Neuronal stem cell (in vitro differentiated cells): ENCODE data around the gene ANKRD36C.
"Not testable (repeated sequence)": the region's sequence is repeated elsewhere in the genome, so short reads cannot be mapped to it uniquely, and the experiment has no call there.

Experiments used
- DNase-seq: peaks from one replicate; pipeline ENCODE4 v3.0.0-alpha.2; 2013; ENCODE audit warnings: low spot score
- H2AFZ ChIP-seq: one replicate; pipeline ENCODE4 v1.6.1; 2013; ENCODE audit warnings: mild to moderate bottlenecking, low read length, inconsistent platforms
- H2AK5ac ChIP-seq: 2 replicates; pipeline ENCODE4 v1.6.1; 2013; ENCODE audit warnings: low read depth, mild to moderate bottlenecking, inconsistent platforms, low read length, moderate library complexity, mixed read lengths
- H2BK120ac ChIP-seq: 2 replicates; pipeline ENCODE4 v1.6.1; 2013; ENCODE audit warnings: low read depth, mild to moderate bottlenecking, inconsistent platforms, low read length, moderate library complexity, mixed read lengths
- H2BK12ac ChIP-seq: one replicate; pipeline ENCODE4 v1.6.1; 2013; ENCODE audit warnings: low read length, inconsistent platforms
- H2BK15ac ChIP-seq: 2 replicates; pipeline ENCODE4 v1.6.1; 2013; ENCODE audit warnings: mild to moderate bottlenecking, low read length, inconsistent platforms, mixed read lengths
- H2BK5ac ChIP-seq: one replicate; pipeline ENCODE4 v1.6.1; 2013; ENCODE audit warnings: inconsistent platforms, mild to moderate bottlenecking, low read length, moderate library complexity
- H3K14ac ChIP-seq: one replicate; pipeline ENCODE4 v1.6.1; 2013; ENCODE audit warnings: low read length, inconsistent platforms
- H3K18ac ChIP-seq: 2 replicates; pipeline ENCODE4 v1.6.1; 2013; ENCODE audit warnings: low read length, inconsistent platforms
- H3K23ac ChIP-seq: 2 replicates; pipeline ENCODE4 v1.6.1; 2013; ENCODE audit warnings: low read depth, mild to moderate bottlenecking, mixed read lengths, low read length, inconsistent platforms; ENCODE audit not compliant: poor library complexity
- H3K27ac ChIP-seq: replicated peaks from 3 replicates; pipeline ENCODE4 v1.5.1; 2013; ENCODE audit warnings: low read length, inconsistent platforms
- H3K27me3 ChIP-seq, 3 experiments: 2 replicates each; pipeline ENCODE4 v1.6.1; 2013; ENCODE audit warnings: low read length in 3 of 3, mild to moderate bottlenecking in 2 of 3, inconsistent platforms in 1 of 3, low read depth in 1 of 3, mixed read lengths in 1 of 3, moderate library complexity in 1 of 3; ENCODE audit not compliant: control insufficient read depth in 3 of 3, insufficient read depth in 3 of 3
- H3K36me3 ChIP-seq, 2 donors: replicated peaks in 1 of 2; 2 replicates each; pipeline ENCODE4 v1.6.1; 2013; ENCODE audit warnings: low read length in 2 of 2; ENCODE audit not compliant: control insufficient read depth in 2 of 2, insufficient read depth in 2 of 2
- H3K4ac ChIP-seq: 2 replicates; pipeline ENCODE4 v1.6.1; 2013; ENCODE audit warnings: inconsistent platforms, mild to moderate bottlenecking, low read length, moderate library complexity
- H3K4me1 ChIP-seq, 2 donors: 1 replicate in 1 of 2; 2 replicates in 1 of 2; pipeline ENCODE4 v1.6.1; 2013; ENCODE audit warnings: low read length in 2 of 2, low read depth in 1 of 2; ENCODE audit not compliant: control insufficient read depth in 2 of 2, insufficient read depth in 1 of 2
- H3K4me2 ChIP-seq: one replicate; pipeline ENCODE4 v1.6.1; 2013; ENCODE audit warnings: mild to moderate bottlenecking, low read length, inconsistent platforms; ENCODE audit not compliant: insufficient read depth, poor library complexity, severe bottlenecking
- H3K4me3 ChIP-seq, 2 donors: 2 replicates each; pipeline ENCODE4 v1.5.1; 2013; ENCODE audit warnings: low read length in 2 of 2, mild to moderate bottlenecking in 2 of 2, inconsistent platforms in 1 of 2, moderate library complexity in 1 of 2
- H3K79me1 ChIP-seq: one replicate; pipeline ENCODE4 v1.6.1; 2013; ENCODE audit warnings: low read depth, mild to moderate bottlenecking, inconsistent platforms, low read length, moderate library complexity
- H3K9ac ChIP-seq: one replicate; pipeline ENCODE4 v1.6.1; 2013; ENCODE audit warnings: mild to moderate bottlenecking, low read depth, low read length, inconsistent platforms; ENCODE audit not compliant: poor library complexity
- H3K9me3 ChIP-seq, 2 donors: replicated peaks in 1 of 2; 2 replicates each; pipeline versions ENCODE3 to v1.6.1; 2013; ENCODE audit warnings: low read length in 2 of 2, mild to moderate bottlenecking in 2 of 2, inconsistent platforms in 1 of 2, low read depth in 1 of 2, mixed read lengths in 1 of 2, moderate library complexity in 1 of 2; ENCODE audit not compliant: control insufficient read depth in 2 of 2, insufficient read depth in 1 of 2
- H4K8ac ChIP-seq: one replicate; pipeline ENCODE4 v1.6.1; 2013; ENCODE audit warnings: low read depth, mild to moderate bottlenecking, inconsistent platforms, low read length, moderate library complexity
- H4K91ac ChIP-seq: one replicate; pipeline ENCODE4 v1.6.1; 2013; ENCODE audit warnings: low read length, low read depth, mild to moderate bottlenecking, inconsistent platforms; ENCODE audit not compliant: poor library complexity
- WGBS, 2 donors: extraction: QIAGEN DNeasy Blood & Tissue Kit; methylation state at CpG; one replicate each; pipeline ENCODE4 v1.1.7; 2013; ENCODE audit warnings: missing lambda C conversion rate in 2 of 2, mixed read lengths in 1 of 2; ENCODE audit not compliant: insufficient read length in 2 of 2, insufficient replicate concordance in 1 of 2; ENCODE audit errors: extremely low coverage in 2 of 2; 5-methylcytosine and 5-hydroxymethylcytosine counted together

ANKRD36C gene

DNA sequence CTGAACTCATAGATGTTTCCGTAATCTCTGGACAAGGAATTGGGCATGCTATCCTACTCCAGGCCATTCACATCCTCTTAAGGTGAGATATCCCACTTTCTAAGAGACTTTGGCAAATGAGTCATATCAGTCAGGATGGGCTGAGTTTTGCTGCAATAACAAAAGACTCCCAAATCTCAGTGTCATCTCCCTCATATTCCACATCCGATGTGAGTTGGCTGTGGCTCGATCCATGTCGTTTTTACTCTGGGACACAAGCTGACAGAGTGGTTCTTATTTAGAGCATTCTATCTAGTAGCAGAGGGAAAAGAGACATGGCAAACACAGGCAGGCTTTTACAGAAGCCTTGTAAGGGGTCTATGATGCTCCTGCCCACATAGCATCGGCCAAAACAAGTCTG is 14.6 kb upstream of the ANKRD36C start:
- not testable (repeated sequence) for H4K8ac ChIP-seq, H2BK5ac ChIP-seq, H2AK5ac ChIP-seq, H3K4me1 ChIP-seq, H3K79me1 ChIP-seq, H2BK12ac ChIP-seq, H3K36me3 ChIP-seq, DNase-seq, H3K4me3 ChIP-seq, H3K4ac ChIP-seq, H3K14ac ChIP-seq, H3K27me3 ChIP-seq, H4K91ac ChIP-seq, H3K9me3 ChIP-seq, H3K18ac ChIP-seq, H3K4me2 ChIP-seq, H2BK120ac ChIP-seq, H3K9ac ChIP-seq, H2AFZ ChIP-seq, H3K27ac ChIP-seq, H3K23ac ChIP-seq, H2BK15ac ChIP-seq
- WGBS, 2 donors, result no CpG with 5 or more reads among the region's 5 CpGs

DNA sequence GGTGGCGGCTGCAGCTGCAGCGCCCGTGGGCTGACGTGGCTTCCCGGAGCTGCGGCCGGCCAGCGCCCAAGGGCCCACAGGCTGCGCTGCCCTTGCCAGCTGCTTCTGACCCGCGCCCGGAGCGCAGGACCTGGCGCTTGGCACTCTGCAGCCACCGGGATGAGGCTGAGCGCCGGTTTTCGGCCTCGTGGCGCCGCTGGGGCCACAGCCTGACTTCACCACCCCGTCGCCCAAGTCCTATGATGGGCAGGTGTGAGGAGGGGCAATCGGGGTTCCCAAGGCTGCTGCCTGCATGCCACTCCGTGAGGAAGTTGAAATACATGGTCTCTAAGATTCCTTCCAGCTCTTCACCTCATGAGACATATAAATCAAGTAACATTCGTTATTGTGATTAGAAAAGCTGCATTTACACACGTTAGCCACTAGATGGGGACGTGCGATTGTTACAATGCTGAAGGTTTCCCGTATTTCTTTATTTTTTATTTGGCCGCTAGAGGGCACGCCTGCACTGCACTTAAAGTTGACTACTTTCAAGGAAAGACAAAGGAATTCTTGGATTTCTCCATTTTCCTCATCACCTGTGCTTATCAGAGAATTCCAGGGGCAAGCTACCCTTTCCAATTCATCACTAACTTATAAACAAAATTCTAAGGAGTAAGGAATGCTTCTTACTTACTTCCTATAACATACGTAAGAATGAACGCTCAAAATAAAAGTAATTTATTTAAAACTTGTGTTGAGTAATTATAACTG is 1.1 kb upstream of the ANKRD36C start:
- H3K79me1 ChIP-seq, H2BK12ac ChIP-seq, H3K4ac ChIP-seq, H4K91ac ChIP-seq, H4K8ac ChIP-seq, H3K4me1 ChIP-seq, H3K14ac ChIP-seq, H3K23ac ChIP-seq, H2AK5ac ChIP-seq, H2BK120ac ChIP-seq, H2BK15ac ChIP-seq, H3K9me3 ChIP-seq, H3K27me3 ChIP-seq, H3K36me3 ChIP-seq, H2BK5ac ChIP-seq: not testable (repeated sequence)
- peak overlapping the region; percentile 37 for H3K27ac ChIP-seq
- peak; percentile 50 for DNase-seq
- H3K18ac ChIP-seq, result peak overlapping the region; percentile 66
- H3K9ac ChIP-seq, result peak overlapping the region; percentile 85
- peak overlapping the region; percentile 78 for H3K4me2 ChIP-seq
- peak overlapping the region; percentile 100 for H2AFZ ChIP-seq
- WGBS, 2 donors, result no CpG with 5 or more reads among the region's 34 CpGs
- H3K4me3 ChIP-seq, result peak overlapping the region; percentile 63 to 76

DNA sequence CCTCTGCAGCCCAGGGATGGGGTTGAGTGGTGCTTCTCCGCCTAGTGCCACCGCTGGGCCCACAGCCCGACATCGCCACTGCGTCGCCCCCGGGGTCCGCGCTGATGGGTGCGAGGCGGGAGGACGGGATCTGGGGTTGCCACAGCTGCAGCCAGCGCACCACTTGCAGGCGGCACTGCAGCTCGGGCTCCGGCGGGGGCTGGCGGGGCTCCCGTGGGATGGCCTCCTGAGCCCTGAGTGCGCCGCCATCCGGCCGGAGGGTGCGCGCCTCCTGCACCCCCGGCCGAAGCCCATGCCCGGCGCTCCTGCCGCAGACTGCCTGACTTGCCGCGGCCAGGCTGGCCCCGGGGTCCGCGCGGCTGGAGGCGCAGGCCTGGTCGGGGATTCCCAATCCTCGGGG is 478 bp upstream of the ANKRD36C start:
- H3K4me2 ChIP-seq, H2BK5ac ChIP-seq, H3K27ac ChIP-seq, H3K23ac ChIP-seq, H2BK120ac ChIP-seq, H3K27me3 ChIP-seq, H3K9me3 ChIP-seq, DNase-seq, H3K79me1 ChIP-seq, H3K36me3 ChIP-seq, H3K14ac ChIP-seq, H2BK15ac ChIP-seq, H4K91ac ChIP-seq, H3K18ac ChIP-seq, H4K8ac ChIP-seq, H2AK5ac ChIP-seq, H2BK12ac ChIP-seq, H3K4me1 ChIP-seq, H3K4ac ChIP-seq: not testable (repeated sequence)
- no CpG with 5 or more reads among the region's 39 CpGs for WGBS, 2 donors
- peak overlapping the region; percentile 100 for H2AFZ ChIP-seq
- H3K4me3 ChIP-seq, result peak overlapping the region; percentile 63 to 76
- H3K9ac ChIP-seq, result peak overlapping the region; percentile 85

DNA sequence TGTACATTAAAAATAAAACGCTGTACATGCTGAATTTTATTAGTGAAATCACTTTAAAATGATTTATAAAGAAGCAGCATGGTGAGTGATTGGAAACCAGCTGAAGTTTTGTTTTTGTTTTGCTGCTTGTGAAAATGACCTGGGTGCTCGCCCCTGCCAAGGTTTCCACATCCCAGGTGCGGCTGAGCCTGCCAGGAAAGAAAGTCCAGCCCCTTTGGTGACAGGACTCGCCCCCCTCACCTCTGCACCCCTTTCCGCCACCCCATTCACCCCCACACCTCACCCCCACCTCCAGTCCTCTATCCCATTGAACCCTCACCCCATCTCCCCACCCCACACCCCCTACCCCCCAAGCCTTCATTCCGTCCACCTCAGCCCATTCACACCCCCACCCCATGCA is 740 bp downstream of the ANKRD36C start:
- H4K91ac ChIP-seq, H2BK5ac ChIP-seq, H3K36me3 ChIP-seq, H3K18ac ChIP-seq, H2BK15ac ChIP-seq, H3K4ac ChIP-seq, H3K14ac ChIP-seq, H3K27ac ChIP-seq, H3K9ac ChIP-seq, H2AK5ac ChIP-seq, H3K27me3 ChIP-seq, H4K8ac ChIP-seq, H2BK120ac ChIP-seq, H3K4me1 ChIP-seq, H3K79me1 ChIP-seq, H3K23ac ChIP-seq, H3K9me3 ChIP-seq, DNase-seq, H2AFZ ChIP-seq, H2BK12ac ChIP-seq: not testable (repeated sequence)
- H3K4me2 ChIP-seq, result peak overlapping the region; percentile 18
- H3K4me3 ChIP-seq, result peak overlapping the region in 1 of 2 donors; percentile 41
- WGBS, 2 donors, result no CpG with 5 or more reads among the region's 6 CpGs
